COLO668 (cell line): ENCODE data around the gene SLC34A3.
A peak's percentile ranks its signal among the peaks of the same experiment; 100 is the strongest.

ENCODE experiments used
- DNase-seq: peaks from one replicate; lab custom pipeline; 2025; ENCODE audit not compliant: unreplicated experiment; lab: John Stamatoyannopoulos, UW

The SLC34A3 gene

GRCh38 chr9:137230705-137231371, at the start of gene SLC34A3:
Gene SLC34A3, plus strand, starts transcription at chr9:137230901. Its CDS starts 802 bp downstream, at chr9:137231703.
- DNase-seq: no peak

GRCh38 chr9:137181680-137182079, 49.0 kb upstream of the SLC34A3 start:
- DNase-seq: no peak

- no peak for DNase-seq
Measured at GRCh38 chr9:137182836-137183235, 47.9 kb upstream of the SLC34A3 start.

- no peak for DNase-seq
Measured at GRCh38 chr9:137183980-137184595, 46.6 kb upstream of the SLC34A3 start.

GRCh38 chr9:137184881-137185660, 45.6 kb upstream of the SLC34A3 start:
- no peak for DNase-seq

- no peak for DNase-seq
Measured at GRCh38 chr9:137185921-137186320, 44.8 kb upstream of the SLC34A3 start.

GRCh38 chr9:137186385-137186784, 44.3 kb upstream of the SLC34A3 start:
- peak; percentile 18 for DNase-seq

GRCh38 chr9:137187386-137187785, 43.3 kb upstream of the SLC34A3 start:
- DNase-seq: no peak

- no peak for DNase-seq
Measured at GRCh38 chr9:137188086-137188489, 42.6 kb upstream of the SLC34A3 start.

- DNase-seq: peak; percentile 97
Measured at GRCh38 chr9:137188490-137189296, 42.0 kb upstream of the SLC34A3 start, which contains the start of the genes ANAPC2 and SSNA1. Gene ANAPC2, minus strand, starts transcription at chr9:137188560. Its CDS starts 28 bp downstream, at chr9:137188532. Gene SSNA1, plus strand, starts transcription at chr9:137188676. Its CDS starts 51 bp downstream, at chr9:137188727.

- DNase-seq: no peak
Measured at GRCh38 chr9:137189297-137190295, 41.1 kb upstream of the SLC34A3 start.

- DNase-seq: peak; percentile 28
Measured at GRCh38 chr9:137190315-137190856, 40.3 kb upstream of the SLC34A3 start.

GRCh38 chr9:137191245-137191644, 39.5 kb upstream of the SLC34A3 start:
- DNase-seq: no peak

- no peak for DNase-seq
Measured at GRCh38 chr9:137191691-137192447, 38.8 kb upstream of the SLC34A3 start.

GRCh38 chr9:137192448-137192780, 38.3 kb upstream of the SLC34A3 start:
- DNase-seq: no peak

- DNase-seq: no peak
Measured at GRCh38 chr9:137192859-137193258, 37.8 kb upstream of the SLC34A3 start.

- DNase-seq: peak; percentile 44
Measured at GRCh38 chr9:137193771-137194170, 36.9 kb upstream of the SLC34A3 start.

- DNase-seq: peak; percentile 74
Measured at GRCh38 chr9:137194388-137194787, 36.3 kb upstream of the SLC34A3 start.

- peak; percentile 88 for DNase-seq
Measured at GRCh38 chr9:137194909-137195308, 35.8 kb upstream of the SLC34A3 start.
